ENCODE data around the gene KRTAP5-9. TPM values are rescaled to one million over a fixed set of nuclear protein-coding genes. Genes with fewer than 3 reads are reported as not detected.

The KRTAP5-9 gene
- total and polyA plus RNA-seq, 2 donors (not counting 3 experiments of a cell fraction or from before 2014, with no cell fraction given), result 0.28 TPM; not detected in 1

GRCh38 chr11:71499546-71499945 lies 48.7 kb upstream of the KRTAP5-9 start:
- Histone ChIP-seq H4K20me1 (replicated peaks; ENCODE audit: control insufficient read depth, extremely low read depth, insufficient read depth, low read length) (no peaks in the 10 kb centered on the region), H3K9me1 (replicated peaks; ENCODE audit: control insufficient read depth, extremely low read depth, insufficient read depth, low read length) (no peaks in the 10 kb centered on the region), H3K4me1 (ENCODE audit: control insufficient read depth, extremely low read depth, insufficient read depth, low read length) (no peaks in the 10 kb centered on the region), H3K4me3 (replicated peaks in 1 of 3; ENCODE audit: insufficient read depth in 1 of 3, low read depth in 1 of 3, low read length in 3 of 3) (no peak overlapping the region), H3K9ac (replicated peaks; ENCODE audit: extremely low read depth, insufficient read depth, low read length) (no peak overlapping the region), H2AFZ (ENCODE audit: low read depth, low read length) (no peak overlapping the region), H3K36me3 (ENCODE audit: control insufficient read depth in 2 of 2, extremely low read depth in 1 of 2, insufficient read depth in 2 of 2, low read length in 2 of 2) (peaks cover 9 to 32% of the 10 kb centered on the region in 2 experiments), H3K27me3 (ENCODE audit: control insufficient read depth in 2 of 2, insufficient read depth in 2 of 2, low read length in 2 of 2) (no peaks in the 10 kb centered on the region), H3K4me2 (ENCODE audit: insufficient read depth, low read length) (no peak overlapping the region), H3K27ac (ENCODE audit: insufficient read depth, low read depth, low read length) (no peak overlapping the region), H3K9me3 (replicated peaks; ENCODE audit: control insufficient read depth, insufficient read depth, low read length) (no peaks in the 10 kb centered on the region), H3K79me2 (ENCODE audit: control insufficient read depth, insufficient read depth, low read length) (no peaks in the 10 kb centered on the region)
- DNase-seq (ENCODE audit: low read depth, low spot score), result no peak
- no peak for TF ChIP-seq JUN (IDR thresholded peaks at IDR 0.05; ENCODE audit: borderline replicate concordance, insufficient read depth, insufficient read length, low read depth)
- no peak for TF ChIP-seq FOS (IDR thresholded peaks at IDR 0.05; ENCODE audit: borderline replicate concordance, insufficient read depth, low read length)
- TF ChIP-seq CTCF (IDR thresholded peaks at IDR 0.05; ENCODE audit: extremely low read depth in 1 of 2, insufficient read depth in 1 of 2, low read depth in 1 of 2, low read length in 2 of 2), result no peak
- no peak for TF ChIP-seq MAX (IDR thresholded peaks at IDR 0.05; ENCODE audit: insufficient read depth, insufficient read length)
- no peak for TF ChIP-seq MYC (IDR thresholded peaks at IDR 0.05; ENCODE audit: low read depth, low read length)
- TF ChIP-seq POLR2AphosphoS5 (IDR thresholded peaks at IDR 0.05; ENCODE audit: insufficient read depth, low read depth, low read length), result no peak
- TF ChIP-seq EZH2 (IDR thresholded peaks at IDR 0.05; ENCODE audit: borderline replicate concordance, low read depth, low read length, severe bottlenecking), result no peak
- TF ChIP-seq POLR2A (IDR thresholded peaks at IDR 0.05; ENCODE audit: low read depth, low read length), result no peak
- TF ChIP-seq GATA2 (IDR thresholded peaks at IDR 0.05; ENCODE audit: insufficient read depth, insufficient read length, low read depth, low read length), result no peak
- POLR2A ChIA-PET, result no interaction called here
- dilution Hi-C loops (cut with MboI; ENCODE audit: extremely low pct_ligation_motif_present, low sequenced_read_pairs), result no loop called here
- intact Hi-C loops (cut with micrococcal nuclease), result no loop called here
- no TSS peak for BruUV-seq (replicated peaks)
- no peak for FAIRE-seq
- CTCF ChIA-PET, result interaction anchor here (1.4 kb wide), 1 partner anchor 80 kb away, joined by 3 read pairs; no protein-coding TSS in a partner anchor
